NCI-H2196 (cell line): ENCODE data around the gene ISG20L2.
"Not testable (repeated sequence)": the region's sequence is repeated elsewhere in the genome, so short reads cannot be mapped to it uniquely, and the experiment has no call there.

Experiments used
- DNase-seq: peaks from one replicate; lab custom pipeline; 2025; ENCODE audit not compliant: unreplicated experiment; lab: John Stamatoyannopoulos, UW

The ISG20L2 gene, protein sequence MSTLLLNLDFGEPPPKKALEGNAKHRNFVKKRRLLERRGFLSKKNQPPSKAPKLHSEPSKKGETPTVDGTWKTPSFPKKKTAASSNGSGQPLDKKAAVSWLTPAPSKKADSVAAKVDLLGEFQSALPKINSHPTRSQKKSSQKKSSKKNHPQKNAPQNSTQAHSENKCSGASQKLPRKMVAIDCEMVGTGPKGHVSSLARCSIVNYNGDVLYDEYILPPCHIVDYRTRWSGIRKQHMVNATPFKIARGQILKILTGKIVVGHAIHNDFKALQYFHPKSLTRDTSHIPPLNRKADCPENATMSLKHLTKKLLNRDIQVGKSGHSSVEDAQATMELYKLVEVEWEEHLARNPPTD

DNA sequence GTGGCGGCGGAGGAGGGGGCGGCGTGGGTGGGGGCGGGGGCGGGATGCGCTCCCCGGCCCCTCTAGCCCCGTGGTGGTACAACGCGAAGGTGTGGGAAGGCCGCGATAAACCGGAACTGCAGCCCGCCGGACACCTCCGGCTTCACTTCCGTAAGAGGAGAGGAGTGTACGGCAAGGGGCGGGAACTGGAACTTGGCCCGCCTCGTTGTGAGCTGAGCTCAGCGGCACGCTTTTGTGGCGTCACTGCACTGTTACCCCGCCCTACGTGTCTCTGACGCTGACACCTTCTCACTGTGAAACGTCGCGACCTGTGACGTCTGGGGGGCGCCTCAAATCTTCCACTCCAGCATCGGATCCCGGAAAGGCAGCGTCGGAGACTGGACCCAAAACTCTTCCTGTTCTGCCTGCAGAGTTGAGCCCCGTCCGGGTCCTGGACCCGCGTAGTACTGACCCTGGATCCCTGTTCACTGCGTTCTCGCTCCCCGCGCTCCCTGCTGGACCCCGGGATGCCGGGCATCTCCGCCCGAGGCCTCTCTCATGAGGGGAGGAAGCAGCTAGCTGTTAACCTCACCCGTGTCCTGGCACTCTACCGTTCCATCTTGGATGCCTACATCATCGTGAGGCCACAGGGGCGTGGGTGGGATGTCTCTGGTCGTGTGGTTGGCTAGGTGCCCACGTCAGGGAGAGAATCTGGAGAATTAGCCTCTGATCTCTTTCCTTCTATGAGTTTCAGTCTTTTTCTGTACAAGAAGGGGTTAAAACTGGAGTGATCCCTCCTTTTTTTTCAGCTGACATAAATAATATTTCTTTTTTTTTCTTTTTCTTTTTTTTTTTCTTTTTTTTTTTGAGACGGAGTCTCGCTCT lies at the start of gene ISG20L2:
Gene ISG20L2 (minus strand): TSS at position 168 of the 864 bp plus-strand sequence. CDS start 1,114 bp downstream, outside the sequence.
- peak; percentile 97 for DNase-seq

DNA sequence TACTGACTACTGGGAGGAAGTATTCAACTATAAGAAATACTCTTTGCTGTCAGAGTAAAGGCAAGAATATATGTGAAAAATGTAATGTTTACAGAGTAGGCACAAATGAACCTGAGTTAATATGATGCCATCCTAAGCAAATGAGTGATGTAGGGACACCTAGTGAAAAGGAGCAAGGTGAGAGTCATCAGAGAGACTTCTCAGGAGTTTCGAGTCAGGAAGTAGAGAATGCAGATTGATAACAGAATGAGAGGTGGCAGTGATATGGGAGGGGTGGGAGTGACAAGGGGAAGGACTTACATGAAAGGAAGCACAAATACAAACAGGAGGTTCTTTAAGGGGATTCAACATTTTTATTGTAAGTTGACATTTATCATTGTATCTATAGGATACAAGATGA lies 49.0 kb upstream of the ISG20L2 start:
- DNase-seq = no peak

DNA sequence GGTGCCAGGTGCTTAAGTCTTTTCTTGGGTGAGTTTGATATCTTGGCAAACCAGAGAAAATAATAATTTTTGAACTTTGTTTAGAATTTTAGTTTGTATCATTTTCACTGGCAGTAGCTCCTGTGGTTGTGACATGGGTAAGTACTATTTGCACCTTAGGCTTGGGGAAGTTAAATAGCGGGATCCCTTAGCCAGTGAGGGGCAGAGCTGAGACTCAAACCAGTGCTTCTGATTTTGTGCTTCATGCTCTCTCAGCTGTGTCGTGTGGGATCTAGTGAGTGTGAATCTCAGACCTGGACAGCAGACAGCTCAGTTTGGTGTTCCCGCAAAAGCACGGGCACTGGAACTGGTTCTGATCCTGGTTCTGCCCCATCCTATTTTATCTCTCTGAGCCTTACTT lies 48.4 kb upstream of the ISG20L2 start:
- no peak for DNase-seq

DNA sequence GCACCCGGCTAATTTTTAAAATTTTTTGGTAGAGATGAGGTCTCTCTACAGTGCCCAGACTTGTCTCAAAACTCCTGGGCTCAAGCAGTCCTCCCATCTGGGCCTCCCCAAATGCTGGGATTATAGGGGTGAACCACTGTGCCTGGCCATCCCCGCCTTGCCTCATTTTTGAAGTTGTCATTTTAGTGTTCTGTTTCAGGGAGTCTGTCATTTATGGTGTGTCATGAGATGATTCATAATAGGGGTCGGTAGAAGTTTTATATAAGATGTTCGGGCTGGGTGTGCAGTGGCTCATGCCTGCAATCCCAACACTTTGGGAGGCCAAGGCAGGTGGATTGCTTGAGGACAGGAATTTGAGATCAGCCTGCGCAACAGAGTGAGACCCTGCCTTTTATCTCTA lies 47.2 kb upstream of the ISG20L2 start:
- no peak for DNase-seq

DNA sequence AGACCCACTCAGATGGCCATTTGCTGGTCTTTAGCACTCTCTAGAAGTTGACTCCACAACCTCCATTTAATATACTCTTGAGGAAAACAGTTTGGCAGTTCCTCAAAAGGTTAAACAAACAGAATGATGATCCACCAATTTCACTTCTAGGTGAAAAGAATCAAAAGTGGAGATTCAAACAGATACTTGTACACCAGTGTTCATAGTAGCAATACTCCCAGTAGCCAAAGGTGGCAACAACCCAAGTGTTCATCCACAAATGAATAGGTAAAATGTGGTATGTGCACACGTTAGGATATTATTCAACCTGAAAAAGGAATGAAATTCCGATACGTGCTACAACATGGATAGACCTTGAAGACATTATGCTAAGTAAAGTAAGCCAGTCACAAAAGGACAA lies 45.0 kb upstream of the ISG20L2 start:
- no peak for DNase-seq

DNA sequence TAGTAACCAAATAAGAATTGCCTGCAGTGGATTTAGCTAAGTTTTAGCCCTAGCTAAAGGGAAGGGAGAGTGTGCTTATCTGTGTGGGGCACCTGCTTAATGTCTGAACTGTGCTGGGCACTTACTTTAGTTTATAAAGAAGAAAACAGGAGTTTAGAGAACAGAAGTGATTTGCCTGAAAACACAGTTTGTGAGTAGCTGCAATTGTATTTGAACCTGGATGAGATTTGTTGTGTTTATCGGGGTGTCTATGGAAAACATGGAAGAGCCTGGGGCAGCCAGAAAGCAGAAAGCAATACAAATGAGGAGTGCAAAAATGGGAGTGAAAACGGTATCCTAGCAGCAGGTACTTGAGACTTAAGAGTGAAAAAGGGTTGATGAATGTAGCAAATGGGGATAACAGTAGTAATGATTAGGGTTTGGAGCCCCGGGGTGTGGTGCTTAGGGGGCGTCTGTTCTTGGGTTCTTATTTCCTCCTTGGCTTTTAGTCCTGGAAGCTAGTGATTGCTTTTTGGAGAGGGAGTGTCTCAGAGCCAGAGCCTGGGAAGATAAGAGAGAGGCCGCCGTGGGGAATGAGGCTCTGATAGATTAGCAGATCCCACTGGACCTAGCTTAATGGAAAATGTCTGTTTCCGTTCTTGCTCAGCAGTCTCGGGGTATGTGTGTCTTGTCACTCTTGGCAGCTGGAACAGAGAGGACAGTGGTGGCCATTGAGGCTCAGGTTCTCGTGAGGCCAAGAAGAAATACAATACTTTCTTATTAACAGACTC lies 44.3 kb upstream of the ISG20L2 start:
- DNase-seq = no peak

DNA sequence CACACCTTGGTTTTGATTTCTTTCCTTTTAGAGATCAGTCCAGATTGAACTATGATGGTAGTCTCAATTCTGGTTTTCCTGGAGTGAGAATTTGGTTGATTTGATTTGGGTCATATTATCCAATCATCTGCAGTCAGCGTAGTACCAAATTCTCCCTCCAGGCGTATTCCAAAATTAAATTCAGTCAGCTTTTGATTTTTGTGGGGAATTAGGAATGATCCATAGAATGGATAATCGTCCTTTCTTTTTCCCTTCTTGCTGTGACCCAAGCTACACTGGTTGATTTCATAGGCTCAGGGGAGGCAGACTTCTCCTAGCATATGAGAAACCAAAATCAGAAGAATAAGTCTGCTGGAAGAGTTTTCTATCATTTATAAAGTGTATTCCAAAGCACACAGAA lies 43.7 kb upstream of the ISG20L2 start:
- DNase-seq = no peak

DNA sequence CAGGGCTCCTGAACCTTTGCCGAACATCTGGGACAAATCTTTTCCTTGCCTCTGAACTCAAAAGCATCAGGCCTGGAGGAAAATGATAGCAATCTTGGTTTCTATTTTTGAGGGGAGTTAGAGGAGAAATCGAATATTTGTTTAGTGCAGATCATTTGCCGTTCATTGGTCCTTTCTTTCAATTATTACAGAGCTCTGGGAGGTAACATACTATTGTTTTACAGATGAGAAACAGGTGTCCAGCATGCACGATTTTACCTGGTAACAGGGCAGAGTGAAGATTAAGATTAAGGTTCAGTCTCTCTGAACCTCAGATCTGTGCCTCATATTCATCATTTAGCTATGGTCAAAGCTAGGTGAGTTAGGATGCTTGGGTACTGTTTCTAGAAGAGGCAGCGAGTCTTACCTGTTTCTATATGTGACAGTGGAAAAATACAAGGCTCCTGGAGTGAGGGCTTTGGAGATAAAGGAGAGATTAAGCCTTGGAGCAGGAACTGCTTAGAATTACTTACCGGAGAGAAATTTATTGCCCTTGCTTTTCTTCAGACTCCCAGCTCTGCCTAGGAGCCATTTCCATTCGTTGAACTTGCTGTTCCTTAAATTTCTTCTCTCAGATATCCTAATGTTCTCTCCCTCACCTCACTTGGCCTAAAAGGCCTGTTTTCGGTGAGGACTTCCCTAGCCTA lies 40.2 kb upstream of the ISG20L2 start:
- DNase-seq = no peak

DNA sequence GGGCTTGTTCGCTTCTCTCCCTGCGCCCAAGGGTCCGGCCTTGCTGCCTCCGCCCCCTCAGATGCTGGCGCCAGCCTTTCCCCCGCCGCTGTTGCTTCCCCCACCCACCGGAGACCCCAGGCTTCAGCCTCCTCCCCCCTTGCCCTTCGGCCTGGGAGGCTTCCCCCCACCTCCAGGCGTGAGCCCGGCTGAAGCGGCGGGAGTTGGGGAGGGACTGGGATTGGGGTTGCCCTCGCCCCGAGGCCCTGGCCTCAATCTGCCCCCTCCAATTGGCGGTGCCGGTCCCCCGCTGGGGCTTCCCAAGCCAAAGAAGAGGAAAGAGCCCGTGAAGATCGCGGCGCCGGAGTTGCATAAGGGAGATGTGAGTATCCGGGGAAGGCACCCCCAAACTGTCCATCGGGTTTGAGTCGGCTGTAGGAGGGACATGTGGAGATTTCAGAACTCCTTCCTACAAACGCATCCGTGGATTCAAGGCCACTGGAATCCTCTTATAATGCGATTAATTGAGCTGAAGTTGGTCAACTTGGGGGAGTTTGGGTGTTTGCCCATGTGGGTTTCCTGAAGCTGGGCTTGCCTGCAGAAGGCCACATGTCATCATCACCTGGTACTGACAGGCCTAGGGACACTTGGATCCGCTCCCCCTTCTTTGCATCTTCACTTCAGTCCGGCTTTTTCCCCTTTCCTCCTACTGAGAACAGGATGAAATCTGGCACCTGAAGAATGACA lies 39.5 kb upstream of the ISG20L2 start:
- DNase-seq = no peak

DNA sequence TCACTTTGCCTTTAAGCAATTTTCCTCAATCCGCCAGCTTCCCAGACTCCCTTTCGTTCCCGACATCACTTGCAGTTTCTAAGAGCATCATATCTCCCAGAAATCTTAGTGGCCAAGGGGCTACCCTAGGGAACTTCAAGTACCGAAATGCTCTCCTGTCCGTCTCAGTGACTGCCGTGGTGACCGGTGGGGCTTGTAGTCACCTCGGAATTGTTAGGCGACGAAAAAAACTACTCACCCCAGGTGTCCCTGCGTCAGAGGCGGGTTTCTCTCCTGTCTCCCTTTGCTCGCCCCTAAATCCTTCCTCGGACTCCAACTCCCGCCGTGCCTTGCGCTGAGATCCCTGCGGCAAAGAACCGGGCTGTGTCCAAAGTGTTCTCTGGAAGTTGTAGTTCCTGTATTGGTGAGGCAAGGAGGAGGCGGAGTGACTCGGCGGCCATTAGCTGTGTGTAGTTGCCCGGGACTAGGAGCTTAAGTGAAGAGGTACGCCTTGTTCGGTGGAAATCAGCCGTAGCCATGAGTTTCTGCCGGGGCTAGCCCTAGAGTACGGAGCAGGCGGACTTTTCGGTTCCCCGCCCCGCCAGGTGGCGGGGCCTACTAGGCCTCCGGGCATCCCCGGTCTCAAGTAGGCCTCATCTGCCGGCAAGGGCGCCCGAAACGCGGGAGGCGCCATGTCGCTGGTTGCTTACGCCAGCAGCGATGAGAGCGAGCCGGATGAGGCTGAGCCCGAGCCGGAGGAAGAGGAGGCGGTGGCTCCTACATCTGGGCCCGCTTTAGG lies 38.7 kb upstream of the ISG20L2 start, which contains the start of gene PRCC:
Gene PRCC (plus strand): TSS at position 435 of the 778 bp plus-strand sequence. CDS start 237 bp downstream, at position 672.
- DNase-seq = peak; percentile 99

DNA sequence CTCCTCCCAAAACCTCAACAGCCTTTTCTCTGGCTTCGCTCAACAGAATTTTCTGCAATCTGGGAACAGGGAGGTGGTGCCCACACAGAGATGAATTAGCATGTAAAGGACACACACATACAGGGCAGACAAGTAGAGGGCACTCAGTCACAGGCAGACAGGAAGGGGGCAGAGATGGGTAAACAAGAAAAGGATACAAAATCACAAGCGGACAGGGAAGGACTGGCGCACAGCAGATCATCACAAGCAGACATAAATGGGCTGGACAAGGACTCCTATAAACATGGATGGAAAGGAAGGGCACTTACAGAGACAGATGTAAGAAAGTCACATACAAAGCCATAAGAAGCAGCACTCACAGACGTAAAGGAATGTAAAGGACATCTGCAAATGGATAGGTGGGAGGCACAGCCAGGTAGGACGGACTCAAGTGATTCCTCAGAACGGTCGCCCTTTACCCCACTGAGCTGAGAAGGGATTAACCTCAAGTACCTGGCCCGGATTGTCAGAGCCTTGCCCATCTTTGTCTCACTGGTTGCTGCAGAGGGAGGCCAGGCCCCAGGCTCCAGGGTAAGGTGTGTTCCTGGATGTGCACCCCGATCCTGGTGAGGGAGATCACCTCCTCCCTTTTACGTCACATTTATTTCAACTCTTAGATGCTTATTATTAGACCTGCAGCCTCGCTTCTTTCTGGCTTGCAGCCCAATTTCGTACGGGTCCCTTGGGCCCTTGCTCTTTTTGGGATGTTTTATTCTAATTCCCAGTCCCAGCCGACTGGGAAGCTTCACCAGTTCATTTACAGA lies 37.9 kb upstream of the ISG20L2 start:
- no peak for DNase-seq

DNA sequence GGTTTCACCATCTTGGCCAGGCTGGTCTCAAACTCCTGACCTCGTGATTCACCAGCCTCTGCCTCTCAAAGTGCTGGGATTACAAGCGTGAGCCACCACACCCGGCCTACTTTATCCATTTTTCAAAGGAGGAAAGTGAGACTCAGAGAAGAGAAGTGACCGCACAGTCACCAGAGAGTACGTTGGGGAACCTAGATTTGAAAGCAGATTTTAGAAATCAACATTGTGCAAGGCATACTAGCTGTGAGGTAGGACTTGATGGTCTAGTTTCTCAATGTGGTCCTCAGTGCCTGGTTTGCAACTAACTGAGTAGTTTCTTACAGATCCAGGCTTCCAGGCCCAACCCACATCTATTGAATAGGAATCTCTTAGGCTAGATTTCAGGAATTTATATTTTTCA lies 37.1 kb upstream of the ISG20L2 start:
- DNase-seq = no peak

DNA sequence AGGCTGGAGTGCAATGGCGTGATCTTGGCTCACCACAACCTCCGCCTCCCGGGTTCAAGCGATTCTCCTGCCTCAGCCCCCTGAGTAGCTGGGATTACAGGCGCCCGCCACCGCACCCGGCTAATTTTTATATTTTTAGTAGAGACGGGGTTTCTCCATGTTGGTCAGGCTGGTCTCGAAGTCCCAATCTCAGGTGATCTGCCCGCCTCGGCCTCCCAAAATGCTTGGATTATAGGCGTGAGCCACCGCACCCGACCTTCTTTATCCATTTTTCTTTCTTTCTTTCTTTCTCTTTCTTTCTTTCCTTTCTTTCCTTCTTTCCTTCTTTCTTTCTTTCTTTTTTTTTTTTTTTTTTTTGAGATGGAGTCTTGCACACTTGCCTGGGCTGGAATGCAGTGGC lies 36.6 kb upstream of the ISG20L2 start:
- not testable (repeated sequence) for DNase-seq

DNA sequence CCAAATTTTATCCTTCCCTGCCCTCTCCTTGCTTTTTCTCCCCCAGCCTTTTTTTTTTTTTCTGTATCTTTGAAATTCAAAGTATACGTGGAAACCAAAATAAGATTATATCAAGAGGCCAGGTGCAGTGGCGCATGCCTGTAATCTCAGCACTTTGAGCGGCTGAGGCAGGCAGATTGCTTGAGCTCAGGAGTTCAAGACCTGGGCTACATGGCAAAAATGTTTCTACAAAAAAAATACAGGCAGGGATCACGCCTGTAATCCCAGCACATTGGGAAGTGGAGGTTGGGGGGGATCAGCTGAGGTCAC lies 32.2 kb upstream of the ISG20L2 start:
- DNase-seq = no peak

DNA sequence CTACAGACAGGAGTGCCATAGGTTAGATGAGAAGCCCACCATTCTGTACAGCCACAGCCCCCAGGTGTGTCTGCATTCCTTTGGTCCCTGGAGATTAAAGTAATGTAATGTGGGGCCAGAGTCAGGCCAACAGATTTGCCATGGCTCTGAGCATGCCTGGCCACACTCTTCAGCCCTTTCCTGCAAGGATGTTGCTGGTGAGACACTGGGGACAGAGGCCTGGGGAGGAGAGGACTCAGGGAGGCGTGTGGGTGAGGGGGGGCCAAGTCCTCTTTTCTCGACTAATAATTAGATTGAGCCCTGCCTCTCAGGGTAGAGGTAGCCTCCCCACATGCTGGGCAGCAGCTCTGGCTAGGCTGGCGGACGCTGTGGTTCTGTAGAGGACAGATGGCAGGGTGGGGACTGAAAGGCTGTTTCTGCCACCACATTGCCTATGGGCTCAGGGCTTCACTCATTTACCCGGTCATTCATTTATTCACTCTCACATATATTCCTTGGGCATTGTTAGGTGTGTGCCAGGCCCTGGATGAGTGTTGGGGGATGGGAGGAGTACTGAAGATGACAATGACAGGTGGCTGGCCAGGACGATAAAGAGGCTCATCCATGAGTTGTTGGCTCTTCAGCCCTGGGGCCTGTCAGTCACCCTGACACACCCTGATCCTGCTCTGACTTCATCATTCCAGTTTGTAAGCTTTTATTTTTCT lies 31.7 kb upstream of the ISG20L2 start:
- no peak for DNase-seq

DNA sequence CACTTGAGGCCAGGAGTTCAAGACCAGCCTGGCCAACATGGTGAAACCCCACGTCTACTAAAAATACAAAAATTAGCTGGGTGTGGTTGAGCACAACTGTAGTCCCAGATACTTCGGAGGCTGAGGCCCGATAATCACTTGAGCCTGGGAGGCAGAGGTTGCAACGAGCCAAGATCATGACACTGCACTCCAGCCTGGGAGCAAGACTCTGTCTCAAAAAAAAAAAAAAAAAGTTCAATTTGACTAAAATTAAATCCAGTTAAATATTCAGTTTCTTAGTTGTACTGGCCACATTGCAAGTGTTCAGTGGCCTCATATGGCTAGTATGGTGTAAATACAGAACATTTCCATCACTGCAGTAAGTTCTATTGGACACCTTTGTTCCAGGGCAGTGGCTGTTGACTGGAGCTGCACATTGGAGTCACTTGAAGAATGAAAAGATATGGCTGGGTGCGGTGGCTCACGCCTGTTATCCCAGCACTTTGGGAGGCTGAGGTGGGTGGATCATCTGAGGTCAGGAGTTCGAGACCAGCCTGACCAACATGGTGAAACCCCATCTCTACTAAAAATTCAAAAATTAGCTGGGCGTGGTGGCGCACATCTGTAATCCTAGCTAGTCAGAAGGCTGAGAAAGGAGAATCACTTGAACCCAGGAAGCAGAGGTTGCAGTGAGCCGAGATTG lies 29.1 kb upstream of the ISG20L2 start:
- not testable (repeated sequence) for DNase-seq

DNA sequence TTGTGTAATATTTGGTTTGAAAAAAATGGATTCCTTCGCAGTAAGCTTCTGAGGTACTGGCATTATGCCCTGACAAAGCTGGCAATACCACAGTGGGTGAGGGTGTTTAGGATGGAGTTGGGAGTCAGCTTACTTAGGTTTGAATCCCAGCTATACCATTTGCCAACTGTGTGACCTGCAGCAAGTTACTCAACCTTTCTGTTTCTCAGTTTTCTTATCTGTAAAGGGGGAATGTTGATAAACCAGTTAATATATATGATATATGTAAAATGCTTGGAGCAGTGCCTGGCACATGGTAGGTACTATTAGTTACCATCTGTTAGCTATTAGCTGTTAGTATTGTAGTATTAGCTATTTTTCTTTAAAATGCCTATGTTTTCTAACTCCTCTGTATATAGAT lies 27.8 kb upstream of the ISG20L2 start:
- no peak for DNase-seq
